ENCODE data around the gene STAT5A.

STAT5A gene

DNA sequence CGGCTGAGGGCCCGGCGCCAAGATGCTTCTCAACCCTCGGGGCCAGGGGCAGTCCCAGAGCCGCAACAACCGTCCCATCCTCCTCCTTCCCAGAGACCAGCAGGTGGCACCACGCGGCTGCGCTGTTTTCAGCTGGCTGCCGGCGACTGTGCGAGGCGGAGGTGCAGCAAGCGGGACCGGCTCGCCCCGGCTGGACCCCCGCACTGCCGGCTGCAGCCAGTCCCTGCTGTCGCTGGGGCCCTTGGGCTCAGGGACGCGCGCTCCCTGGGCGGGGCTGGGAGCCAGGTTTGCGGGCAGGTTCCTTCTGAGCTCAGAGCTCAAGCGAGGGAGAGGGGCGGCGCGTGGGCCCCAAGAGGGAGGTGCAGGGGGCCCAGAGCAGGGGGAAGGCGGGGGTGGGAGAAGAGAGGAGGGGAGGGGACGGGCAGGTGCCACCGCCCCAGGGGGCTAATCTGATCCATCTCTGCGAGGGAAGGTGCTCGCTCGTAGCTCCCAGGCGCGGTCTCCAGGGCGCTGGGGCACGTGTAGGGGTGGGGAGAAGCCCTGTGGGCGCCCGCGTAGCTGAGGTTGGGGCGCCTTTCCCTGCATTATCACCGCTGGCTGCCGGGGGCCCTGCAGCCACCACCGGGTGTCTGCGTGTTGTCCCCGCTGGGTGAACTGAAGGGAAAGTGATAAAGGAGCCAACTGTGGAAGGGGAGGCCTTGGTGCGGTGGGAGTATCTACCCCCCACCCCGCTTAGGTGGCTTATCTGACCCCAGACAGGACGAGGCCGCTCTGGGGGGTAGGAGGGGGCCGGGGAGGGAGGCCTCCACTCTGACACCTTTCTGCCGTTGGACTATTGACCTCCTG, 24.2 kb downstream of the STAT5A start:
- Histone ChIP-seq H3K4me3 (ENCODE audit: low read depth, low read length) (no peak overlapping the region), H3K4me1 (ENCODE audit: control insufficient read depth, insufficient read depth, low read length) (peaks cover 2% of the 10 kb centered on the region), H3K9me3 (ENCODE audit: control insufficient read depth, insufficient read depth, low read depth, low read length) (no peaks in the 10 kb centered on the region), H3K27ac (ENCODE audit: extremely low read depth, low read depth, low read length) (no peak overlapping the region), H3K36me3 (ENCODE audit: control insufficient read depth in 2 of 2, insufficient read depth in 1 of 2, low read length in 2 of 2) (peaks cover 11 to 35% of the 10 kb centered on the region in 2 experiments)
- ChIA-PET CTCF (interaction anchor here (0.5 to 22.0 kb wide), 20 partner anchors 9 to 287 kb away, joined by 3 to 378 read pairs (median 4); partner anchors contain the start of genes CAVIN1 and STAT5A), POLR2A (interaction anchor here (0.5 to 1.8 kb wide), 7 partner anchors 11 to 207 kb away, joined by 3 to 6 read pairs (median 3); partner anchors contain the start of gene KAT2A)
- TF ChIP-seq ZNF76 (tag by site-specific recombination; IDR thresholded peaks at IDR 0.05; ENCODE audit: borderline replicate concordance, low read depth) (peak; percentile 77; the same call in 1 of the 2 replicates), YY1 (tag by site-specific recombination; IDR thresholded peaks at IDR 0.05) (no peak), ZNF335 (tag by site-specific recombination; conservative IDR thresholded peaks at IDR 0.05) (0 out of 2 replicates have a peak, but pooled peaks have one; percentile 25), ZNF600 (tag by site-specific recombination; IDR thresholded peaks at IDR 0.05) (peak; percentile 72), IKZF3 (tag by site-specific recombination; IDR thresholded peaks at IDR 0.05) (no peak), ZNF473 (tag by site-specific recombination; IDR thresholded peaks at IDR 0.05) (no peak), GLIS1 (tag by site-specific recombination; IDR thresholded peaks at IDR 0.05) (peak; percentile 70), ZNF514 (tag by site-specific recombination; IDR thresholded peaks at IDR 0.05) (no peak), OVOL3 (tag by site-specific recombination; IDR thresholded peaks at IDR 0.05) (no peak), ZNF391 (tag by site-specific recombination; IDR thresholded peaks at IDR 0.05; ENCODE audit: borderline replicate concordance, low read depth) (no peak), ZNF394 (tag by site-specific recombination; IDR thresholded peaks at IDR 0.05; ENCODE audit: borderline replicate concordance) (peak; percentile 91; the same call in 1 of the 2 replicates), ZNF324 (tag by site-specific recombination; IDR thresholded peaks at IDR 0.05) (no peak), ZNF302 (tag by site-specific recombination; IDR thresholded peaks at IDR 0.05; ENCODE audit: low read depth) (no peak), ZNF658 (tag by site-specific recombination; IDR thresholded peaks at IDR 0.05) (no peak), ZNF404 (tag by site-specific recombination; IDR thresholded peaks at IDR 0.05) (no peak), ZNF654 (tag by site-specific recombination; IDR thresholded peaks at IDR 0.05; ENCODE audit: low read depth) (peak; percentile 57), FEZF1 (tag by site-specific recombination; IDR thresholded peaks at IDR 0.05) (no peak), ZNF624 (tag by site-specific recombination; IDR thresholded peaks at IDR 0.05) (no peak), ZNF561 (tag by site-specific recombination; IDR thresholded peaks at IDR 0.05; ENCODE audit: borderline replicate concordance) (no peak; the same call in 1 of the 2 replicates), ZNF560 (tag by site-specific recombination; IDR thresholded peaks at IDR 0.05; ENCODE audit: borderline replicate concordance) (no peak), SCRT2 (tag by site-specific recombination; IDR thresholded peaks at IDR 0.05) (0 out of 2 replicates have a peak, but pooled peaks have one; percentile 14), SALL2 (tag by site-specific recombination; IDR thresholded peaks at IDR 0.05; ENCODE audit: borderline replicate concordance) (no peak)
- TF ChIP-seq, protein P1, sequence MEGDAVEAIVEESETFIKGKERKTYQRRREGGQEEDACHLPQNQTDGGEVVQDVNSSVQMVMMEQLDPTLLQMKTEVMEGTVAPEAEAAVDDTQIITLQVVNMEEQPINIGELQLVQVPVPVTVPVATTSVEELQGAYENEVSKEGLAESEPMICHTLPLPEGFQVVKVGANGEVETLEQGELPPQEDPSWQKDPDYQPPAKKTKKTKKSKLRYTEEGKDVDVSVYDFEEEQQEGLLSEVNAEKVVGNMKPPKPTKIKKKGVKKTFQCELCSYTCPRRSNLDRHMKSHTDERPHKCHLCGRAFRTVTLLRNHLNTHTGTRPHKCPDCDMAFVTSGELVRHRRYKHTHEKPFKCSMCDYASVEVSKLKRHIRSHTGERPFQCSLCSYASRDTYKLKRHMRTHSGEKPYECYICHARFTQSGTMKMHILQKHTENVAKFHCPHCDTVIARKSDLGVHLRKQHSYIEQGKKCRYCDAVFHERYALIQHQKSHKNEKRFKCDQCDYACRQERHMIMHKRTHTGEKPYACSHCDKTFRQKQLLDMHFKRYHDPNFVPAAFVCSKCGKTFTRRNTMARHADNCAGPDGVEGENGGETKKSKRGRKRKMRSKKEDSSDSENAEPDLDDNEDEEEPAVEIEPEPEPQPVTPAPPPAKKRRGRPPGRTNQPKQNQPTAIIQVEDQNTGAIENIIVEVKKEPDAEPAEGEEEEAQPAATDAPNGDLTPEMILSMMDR (tag by site-specific recombination; IDR thresholded peaks at IDR 0.05), result peak; percentile 58
- TF ChIP-seq, protein P2, sequence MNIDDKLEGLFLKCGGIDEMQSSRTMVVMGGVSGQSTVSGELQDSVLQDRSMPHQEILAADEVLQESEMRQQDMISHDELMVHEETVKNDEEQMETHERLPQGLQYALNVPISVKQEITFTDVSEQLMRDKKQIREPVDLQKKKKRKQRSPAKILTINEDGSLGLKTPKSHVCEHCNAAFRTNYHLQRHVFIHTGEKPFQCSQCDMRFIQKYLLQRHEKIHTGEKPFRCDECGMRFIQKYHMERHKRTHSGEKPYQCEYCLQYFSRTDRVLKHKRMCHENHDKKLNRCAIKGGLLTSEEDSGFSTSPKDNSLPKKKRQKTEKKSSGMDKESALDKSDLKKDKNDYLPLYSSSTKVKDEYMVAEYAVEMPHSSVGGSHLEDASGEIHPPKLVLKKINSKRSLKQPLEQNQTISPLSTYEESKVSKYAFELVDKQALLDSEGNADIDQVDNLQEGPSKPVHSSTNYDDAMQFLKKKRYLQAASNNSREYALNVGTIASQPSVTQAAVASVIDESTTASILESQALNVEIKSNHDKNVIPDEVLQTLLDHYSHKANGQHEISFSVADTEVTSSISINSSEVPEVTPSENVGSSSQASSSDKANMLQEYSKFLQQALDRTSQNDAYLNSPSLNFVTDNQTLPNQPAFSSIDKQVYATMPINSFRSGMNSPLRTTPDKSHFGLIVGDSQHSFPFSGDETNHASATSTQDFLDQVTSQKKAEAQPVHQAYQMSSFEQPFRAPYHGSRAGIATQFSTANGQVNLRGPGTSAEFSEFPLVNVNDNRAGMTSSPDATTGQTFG (tag by site-specific recombination; IDR thresholded peaks at IDR 0.05; ENCODE audit: borderline replicate concordance), result no peak
- TF ChIP-seq, protein P3, sequence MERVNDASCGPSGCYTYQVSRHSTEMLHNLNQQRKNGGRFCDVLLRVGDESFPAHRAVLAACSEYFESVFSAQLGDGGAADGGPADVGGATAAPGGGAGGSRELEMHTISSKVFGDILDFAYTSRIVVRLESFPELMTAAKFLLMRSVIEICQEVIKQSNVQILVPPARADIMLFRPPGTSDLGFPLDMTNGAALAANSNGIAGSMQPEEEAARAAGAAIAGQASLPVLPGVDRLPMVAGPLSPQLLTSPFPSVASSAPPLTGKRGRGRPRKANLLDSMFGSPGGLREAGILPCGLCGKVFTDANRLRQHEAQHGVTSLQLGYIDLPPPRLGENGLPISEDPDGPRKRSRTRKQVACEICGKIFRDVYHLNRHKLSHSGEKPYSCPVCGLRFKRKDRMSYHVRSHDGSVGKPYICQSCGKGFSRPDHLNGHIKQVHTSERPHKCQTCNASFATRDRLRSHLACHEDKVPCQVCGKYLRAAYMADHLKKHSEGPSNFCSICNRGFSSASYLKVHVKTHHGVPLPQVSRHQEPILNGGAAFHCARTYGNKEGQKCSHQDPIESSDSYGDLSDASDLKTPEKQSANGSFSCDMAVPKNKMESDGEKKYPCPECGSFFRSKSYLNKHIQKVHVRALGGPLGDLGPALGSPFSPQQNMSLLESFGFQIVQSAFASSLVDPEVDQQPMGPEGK (tag by site-specific recombination; IDR thresholded peaks at IDR 0.05), result peak; percentile 76
- TF ChIP-seq, protein P4, sequence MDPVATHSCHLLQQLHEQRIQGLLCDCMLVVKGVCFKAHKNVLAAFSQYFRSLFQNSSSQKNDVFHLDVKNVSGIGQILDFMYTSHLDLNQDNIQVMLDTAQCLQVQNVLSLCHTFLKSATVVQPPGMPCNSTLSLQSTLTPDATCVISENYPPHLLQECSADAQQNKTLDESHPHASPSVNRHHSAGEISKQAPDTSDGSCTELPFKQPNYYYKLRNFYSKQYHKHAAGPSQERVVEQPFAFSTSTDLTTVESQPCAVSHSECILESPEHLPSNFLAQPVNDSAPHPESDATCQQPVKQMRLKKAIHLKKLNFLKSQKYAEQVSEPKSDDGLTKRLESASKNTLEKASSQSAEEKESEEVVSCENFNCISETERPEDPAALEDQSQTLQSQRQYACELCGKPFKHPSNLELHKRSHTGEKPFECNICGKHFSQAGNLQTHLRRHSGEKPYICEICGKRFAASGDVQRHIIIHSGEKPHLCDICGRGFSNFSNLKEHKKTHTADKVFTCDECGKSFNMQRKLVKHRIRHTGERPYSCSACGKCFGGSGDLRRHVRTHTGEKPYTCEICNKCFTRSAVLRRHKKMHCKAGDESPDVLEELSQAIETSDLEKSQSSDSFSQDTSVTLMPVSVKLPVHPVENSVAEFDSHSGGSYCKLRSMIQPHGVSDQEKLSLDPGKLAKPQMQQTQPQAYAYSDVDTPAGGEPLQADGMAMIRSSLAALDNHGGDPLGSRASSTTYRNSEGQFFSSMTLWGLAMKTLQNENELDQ (tag by site-specific recombination; IDR thresholded peaks at IDR 0.05; ENCODE audit: low read depth), result no peak
- TF ChIP-seq, protein P5, sequence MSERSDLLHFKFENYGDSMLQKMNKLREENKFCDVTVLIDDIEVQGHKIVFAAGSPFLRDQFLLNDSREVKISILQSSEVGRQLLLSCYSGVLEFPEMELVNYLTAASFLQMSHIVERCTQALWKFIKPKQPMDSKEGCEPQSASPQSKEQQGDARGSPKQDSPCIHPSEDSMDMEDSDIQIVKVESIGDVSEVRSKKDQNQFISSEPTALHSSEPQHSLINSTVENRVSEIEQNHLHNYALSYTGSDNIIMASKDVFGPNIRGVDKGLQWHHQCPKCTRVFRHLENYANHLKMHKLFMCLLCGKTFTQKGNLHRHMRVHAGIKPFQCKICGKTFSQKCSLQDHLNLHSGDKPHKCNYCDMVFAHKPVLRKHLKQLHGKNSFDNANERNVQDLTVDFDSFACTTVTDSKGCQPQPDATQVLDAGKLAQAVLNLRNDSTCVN (tag by site-specific recombination; optimal IDR thresholded peaks at IDR 0.05), result peak; percentile 41
